NCI-H146 treated with DMSO at 0.1 percent for 48 hours (cell line): ENCODE data around the gene HMGCS2.
A peak's percentile ranks its signal among the peaks of the same experiment; 100 is the strongest.

Experiments
- DNase-seq: peaks from one replicate; lab custom pipeline; 2025; ENCODE audit not compliant: unreplicated experiment; lab: John Stamatoyannopoulos, UW

HMGCS2 gene

DNA sequence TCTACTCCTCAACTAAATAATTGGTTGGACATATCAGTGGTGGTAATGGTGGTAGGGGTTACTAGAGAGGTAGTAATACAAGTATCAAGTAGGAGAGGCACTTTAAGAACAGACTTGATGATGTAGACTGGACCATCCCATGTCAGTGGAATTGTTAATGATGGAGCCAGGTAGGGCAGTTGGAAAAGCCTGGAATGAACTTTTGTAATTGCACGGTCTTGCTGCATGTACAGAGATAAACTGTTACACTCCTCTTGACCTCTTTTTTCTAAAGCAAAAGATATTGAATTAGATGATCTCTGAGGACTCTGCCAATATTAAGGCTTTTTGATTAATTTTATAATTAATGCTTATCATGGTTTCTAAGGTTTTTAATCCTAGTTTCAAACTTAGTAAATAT lies 5.8 kb downstream of the HMGCS2 start:
- no peak for DNase-seq

- no peak for DNase-seq
These were observed 6.3 kb downstream of the HMGCS2 start for GRCh38 chr1:119762409-119762808.

GRCh38 chr1:119758584-119758983 lies 10.1 kb downstream of the HMGCS2 start:
- no peak for DNase-seq

- DNase-seq: no peak
These were observed 16.1 kb downstream of the HMGCS2 start for GRCh38 chr1:119752592-119752991.

DNA sequence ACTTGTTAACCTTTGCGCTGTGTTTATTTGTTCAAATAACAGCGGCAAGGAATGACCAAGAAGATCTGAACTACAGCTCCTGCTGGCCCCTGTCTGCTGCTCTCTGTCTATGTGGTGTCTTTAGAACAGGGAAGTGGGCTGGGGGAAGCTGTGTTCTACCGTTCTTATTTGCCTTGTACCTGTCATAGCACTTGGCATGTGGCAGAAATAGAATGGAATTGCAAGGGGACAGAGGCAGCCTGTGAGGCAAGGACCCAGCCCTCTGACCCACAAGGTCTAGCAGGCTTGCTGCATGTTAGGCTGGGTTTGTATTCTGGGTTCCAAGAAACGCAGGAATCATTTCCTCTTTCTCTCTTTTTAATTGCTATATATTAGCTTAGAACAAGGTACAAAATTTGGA lies 20.7 kb downstream of the HMGCS2 start:
- no peak for DNase-seq

DNA sequence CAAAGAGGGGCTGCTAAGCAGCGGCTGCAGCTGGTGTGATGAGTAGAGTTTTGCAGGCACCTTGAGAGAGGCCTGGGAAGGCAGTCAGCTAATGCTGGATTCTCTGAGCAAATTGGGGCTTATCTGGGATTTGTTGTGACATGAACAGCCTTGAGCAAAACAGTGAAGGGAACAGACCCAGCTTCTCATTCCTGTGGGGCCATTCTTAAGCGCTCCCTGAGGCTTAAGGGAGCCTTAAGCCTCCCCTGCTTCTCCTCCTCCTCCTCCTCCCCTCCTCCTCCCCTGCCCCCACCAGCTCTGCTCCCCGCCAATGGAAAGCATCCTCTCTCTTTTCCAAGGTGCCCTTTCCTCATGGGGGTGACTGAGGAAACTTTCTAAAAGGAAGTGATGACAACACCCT lies 21.3 kb downstream of the HMGCS2 start:
- DNase-seq: no peak

DNA sequence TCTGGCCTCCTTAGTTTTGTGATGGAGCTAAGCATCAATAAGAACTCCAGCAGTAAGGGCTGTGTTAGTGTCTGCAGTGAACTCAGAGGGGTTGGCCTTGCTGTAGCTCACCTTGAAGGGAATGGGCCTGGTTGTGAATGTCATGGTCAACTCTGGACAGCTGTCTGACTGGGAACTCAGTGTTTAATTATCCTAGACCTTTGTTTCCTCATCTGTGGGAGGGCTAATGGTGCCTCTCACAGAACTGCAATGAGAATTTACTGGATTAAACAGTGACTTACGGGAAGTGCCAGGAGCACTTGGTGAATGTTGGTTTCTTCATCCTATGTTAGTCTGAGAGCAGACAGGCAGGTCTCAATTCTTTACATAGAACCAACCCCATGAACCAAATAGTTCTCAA lies 23.7 kb downstream of the HMGCS2 start:
- no peak for DNase-seq

- no peak for DNase-seq
These were observed 24.1 kb downstream of the HMGCS2 start for GRCh38 chr1:119744598-119744942.

DNA sequence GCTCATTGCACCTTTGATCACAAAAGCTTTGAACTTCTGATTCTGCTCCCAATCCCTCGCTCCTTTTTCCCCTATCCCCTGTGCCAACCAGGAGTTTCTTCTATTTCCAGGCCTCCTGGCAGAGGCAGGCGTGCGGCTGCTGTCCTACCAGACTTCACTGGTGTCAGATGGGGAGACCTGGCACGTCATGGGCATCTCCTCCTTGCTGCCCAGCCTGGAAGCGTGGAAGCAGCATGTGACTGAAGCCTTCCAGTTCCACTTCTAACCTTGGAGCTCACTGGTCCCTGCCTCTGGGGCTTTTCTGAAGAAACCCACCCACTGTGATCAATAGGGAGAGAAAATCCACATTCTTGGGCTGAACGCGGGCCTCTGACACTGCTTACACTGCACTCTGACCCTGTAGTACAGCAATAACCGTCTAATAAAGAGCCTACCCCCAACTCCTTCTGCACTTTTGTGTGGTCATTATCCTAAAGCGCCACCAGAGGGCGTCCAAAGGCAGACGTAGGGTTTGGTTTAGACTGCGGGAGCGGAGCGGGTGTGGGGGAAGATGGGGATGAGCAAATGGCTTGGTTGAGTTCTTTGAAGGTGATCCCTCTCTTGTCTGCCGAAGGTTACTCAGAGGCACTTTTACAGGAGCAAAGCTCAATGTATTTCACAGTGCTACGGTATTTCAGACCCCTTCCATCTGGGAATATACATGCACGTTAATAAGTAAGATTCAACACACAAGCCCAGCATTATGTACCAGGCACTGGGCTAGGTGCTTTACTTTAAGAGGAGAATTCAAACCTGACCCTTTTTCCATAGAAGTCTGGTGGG lies 24.7 kb downstream of the HMGCS2 start:
- peak; percentile 18 for DNase-seq

DNA sequence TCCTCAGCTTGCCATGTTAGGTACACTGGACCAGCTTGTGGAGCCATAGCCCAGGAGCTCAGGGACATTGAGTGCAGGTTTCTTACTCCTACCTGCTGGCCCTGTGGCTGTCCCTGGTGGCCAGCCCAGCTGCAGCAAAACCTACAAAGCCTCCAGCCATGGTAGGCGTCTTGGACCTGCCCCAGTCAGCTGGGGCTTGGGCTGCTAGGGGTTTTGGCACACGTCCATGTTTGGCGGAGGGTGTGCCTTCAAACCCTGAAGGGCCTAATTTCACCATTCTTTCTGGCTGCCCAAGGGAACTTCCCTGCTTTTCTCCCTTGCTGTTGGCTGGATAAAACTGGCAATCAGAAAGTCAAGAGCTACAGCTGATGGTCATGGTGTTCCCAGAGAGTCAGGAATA lies 25.4 kb downstream of the HMGCS2 start:
- DNase-seq: no peak

- no peak for DNase-seq
These were observed 26.0 kb downstream of the HMGCS2 start for GRCh38 chr1:119742677-119743076.

- DNase-seq: no peak
These were observed 26.5 kb downstream of the HMGCS2 start for GRCh38 chr1:119742202-119742601.

DNA sequence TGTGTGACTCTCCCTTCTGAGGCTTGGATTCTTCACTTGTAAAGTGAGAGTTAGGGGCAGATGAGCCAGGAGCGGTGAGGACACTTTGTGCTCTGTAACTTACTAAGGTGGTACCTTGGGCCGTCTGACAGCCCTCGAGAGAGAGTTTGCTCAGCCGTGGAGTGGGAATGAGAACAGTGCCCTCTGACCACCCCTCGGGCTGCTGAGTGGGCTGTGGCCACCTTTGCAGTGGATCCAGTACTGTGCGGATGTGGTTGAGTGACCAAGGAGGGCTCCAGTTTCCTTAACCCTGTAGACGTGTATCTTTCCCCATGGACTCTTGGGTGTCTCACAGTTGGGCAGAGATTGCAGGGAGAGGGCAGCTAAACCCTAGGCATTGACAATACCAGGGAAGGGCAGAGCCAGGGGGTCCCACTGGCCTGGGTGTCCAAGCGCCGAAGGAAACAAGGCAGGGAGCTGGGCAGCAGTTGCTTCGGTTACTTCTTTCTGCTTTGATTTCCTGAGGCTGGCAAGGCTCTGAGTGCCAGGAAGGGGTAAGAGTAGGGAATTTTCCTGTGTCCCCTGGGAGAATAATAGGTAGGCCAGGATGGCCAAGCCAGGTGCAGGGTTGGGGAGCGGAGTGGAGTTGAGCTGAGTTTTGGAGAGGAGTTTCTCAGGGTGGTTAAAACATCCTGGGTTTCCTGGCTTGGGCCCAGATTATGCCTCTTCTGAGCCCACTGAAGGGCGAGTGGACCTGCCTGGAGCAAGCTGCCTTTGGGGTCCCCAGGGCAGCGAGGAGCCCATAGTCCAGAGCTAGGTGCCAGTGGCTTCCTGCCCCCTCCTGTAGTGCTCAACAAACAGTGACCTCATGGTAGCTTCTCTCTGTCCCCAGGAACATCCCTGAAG lies 27.6 kb downstream of the HMGCS2 start:
- no peak for DNase-seq

GRCh38 chr1:119740261-119740660 lies 28.4 kb downstream of the HMGCS2 start:
- DNase-seq: no peak

DNA sequence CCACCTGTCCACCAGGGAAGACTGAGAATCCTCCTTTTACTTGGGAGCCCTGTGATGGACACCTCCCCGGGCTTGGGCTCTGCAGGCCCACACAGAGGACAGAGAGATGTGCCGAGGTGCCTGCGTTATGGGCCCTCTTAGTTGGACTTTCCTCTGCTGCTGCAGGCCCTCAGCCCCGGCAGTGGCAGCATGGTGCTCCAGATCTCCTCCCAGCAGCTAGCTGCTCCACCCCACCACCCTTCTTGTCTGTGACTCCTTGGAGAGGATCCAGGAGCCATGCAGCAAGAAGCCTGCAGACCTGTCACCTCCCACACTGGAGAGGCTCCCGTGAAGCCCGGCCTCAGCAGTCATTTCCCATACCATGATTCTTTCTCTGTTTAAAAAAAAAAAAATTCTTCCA lies 29.6 kb downstream of the HMGCS2 start:
- DNase-seq: no peak

GRCh38 chr1:119738100-119738720 lies 30.5 kb downstream of the HMGCS2 start:
- DNase-seq: no peak

- DNase-seq: no peak
These were observed 31.5 kb downstream of the HMGCS2 start for GRCh38 chr1:119737040-119737682.

- DNase-seq: no peak
These were observed 32.1 kb downstream of the HMGCS2 start for GRCh38 chr1:119736649-119737039.

DNA sequence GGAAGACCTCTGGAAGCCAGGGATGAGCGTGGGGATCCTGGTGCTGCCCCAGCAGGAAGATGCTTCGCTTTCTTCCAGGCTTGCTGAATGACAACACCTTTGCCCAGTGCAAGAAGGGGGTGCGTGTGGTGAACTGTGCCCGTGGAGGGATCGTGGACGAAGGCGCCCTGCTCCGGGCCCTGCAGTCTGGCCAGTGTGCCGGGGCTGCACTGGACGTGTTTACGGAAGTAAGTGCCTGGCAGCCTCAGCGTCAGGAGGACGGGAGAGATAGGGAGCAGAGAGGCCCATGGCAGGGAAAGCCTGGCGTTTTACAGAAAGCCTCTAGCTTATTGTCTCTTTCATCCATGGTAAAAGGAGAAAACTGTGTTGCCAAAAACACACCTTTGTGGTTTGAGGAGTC lies 33.5 kb downstream of the HMGCS2 start:
- DNase-seq: no peak

DNA sequence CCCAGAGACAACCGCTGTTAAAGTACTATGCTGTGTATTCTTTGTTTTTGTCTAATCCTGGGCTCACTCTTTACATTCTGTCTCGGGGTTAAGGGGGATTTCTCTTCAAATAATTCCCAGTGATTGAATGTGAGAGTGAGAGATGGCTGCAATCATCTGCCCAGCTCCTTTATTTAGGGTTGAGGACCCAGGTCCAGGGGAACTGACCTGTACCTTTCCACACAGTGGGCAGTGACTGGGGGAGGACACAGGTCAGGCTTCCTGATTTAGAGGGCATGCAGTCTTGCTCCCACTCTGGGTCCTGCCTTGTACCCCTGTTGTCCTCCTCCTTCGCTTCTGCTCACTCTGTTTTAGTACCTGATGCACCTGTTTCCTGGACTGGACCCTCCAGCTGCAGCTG lies 35.0 kb downstream of the HMGCS2 start:
- DNase-seq: no peak

GRCh38 chr1:119732465-119733168 lies 36.1 kb downstream of the HMGCS2 start:
- DNase-seq: no peak
